ENCODE results near the gene NUB1.

The NUB1 gene

DNA sequence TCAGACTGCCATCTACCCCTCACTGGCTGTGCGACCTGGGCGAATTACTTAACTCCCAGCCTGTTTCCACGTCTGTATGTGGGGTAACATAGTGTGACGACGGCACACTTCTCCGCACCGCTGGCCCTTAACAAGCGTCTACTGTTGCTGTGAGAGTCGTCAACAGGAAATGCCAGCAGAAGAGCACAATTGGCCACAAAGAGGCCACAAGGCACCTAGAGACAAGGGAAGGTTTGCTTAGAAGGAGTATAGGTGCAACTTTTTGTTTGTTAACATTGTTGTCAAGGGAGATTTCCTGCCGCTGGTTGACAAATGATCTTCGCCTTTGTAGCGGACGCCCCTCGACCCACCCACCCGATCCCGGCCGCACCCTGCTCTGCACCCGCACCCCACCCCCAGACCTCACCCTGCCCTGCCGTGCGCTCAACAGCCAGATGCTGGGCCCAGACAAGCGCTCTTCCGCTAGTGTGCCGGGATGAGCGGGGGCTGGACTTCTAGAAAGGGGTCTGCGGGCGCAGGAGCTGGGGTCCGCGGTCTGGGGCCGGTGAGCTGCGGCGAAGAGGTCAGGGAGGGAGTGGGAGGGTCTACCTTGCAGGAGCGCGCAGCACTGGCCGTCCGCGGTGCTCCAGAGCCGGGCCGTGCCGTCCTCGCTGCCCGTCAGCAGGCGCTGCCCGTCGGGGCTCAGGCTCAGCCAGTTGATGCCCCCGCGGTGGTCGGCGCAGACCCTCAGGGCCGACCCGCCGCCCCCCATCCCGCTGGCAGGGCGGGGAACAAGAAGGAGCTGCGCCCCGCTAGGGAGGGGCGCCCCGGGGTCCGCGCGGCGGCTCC is 67.4 kb downstream of the NUB1 start:
- no peak for DNase-seq
- TF ChIP-seq GATA1 (IDR thresholded peaks at IDR 0.05; ENCODE audit: low read depth, low read length) (no peak), POLR2A (IDR thresholded peaks at IDR 0.05; ENCODE audit: low read length) (no peak)

DNA sequence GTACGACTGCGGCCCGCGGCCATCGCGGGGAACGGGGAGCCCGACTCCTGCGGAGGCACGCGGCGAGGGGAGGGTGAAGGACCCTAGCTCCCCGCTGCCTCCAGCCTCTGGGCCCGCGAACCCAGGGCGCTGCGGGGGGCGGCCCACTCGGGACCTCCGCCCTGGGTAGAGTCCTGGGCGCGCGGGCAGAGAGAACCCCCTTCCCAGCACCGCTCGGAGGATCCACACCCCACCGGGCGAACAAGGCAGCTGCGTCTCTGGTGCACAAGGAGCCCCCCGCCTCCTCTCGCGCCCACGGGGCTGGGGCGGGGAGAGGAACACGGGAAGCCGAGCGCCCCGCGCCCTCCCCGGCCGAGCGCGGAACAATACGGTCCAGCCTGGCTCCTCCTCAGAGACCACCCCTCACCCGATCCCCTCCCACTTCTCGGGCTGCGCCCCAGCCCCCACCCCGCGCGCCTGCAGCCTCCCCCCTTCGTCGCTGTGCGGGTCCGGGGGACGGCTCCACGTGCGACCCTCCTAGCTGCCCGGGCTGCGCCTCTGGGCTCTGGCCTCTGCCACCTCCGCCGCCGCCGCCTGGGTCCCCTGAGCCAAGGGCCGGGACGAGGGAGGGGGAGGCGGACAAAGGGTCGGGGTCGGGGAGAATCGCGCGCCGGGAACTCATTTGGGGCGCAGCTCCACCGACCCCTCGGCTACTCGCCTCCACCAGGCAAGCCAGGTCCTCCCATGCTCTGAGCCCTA is 68.2 kb downstream of the NUB1 start, which contains the start of gene WDR86:
Gene WDR86, minus strand, starts transcription at position 372 of the 738 bp plus-strand sequence. CDS start 449 bp downstream, outside the sequence.
- DNase-seq, result no peak
- TF ChIP-seq POLR2A (IDR thresholded peaks at IDR 0.05; ENCODE audit: low read length) (no peak), GATA1 (IDR thresholded peaks at IDR 0.05; ENCODE audit: low read depth, low read length) (no peak)

DNA sequence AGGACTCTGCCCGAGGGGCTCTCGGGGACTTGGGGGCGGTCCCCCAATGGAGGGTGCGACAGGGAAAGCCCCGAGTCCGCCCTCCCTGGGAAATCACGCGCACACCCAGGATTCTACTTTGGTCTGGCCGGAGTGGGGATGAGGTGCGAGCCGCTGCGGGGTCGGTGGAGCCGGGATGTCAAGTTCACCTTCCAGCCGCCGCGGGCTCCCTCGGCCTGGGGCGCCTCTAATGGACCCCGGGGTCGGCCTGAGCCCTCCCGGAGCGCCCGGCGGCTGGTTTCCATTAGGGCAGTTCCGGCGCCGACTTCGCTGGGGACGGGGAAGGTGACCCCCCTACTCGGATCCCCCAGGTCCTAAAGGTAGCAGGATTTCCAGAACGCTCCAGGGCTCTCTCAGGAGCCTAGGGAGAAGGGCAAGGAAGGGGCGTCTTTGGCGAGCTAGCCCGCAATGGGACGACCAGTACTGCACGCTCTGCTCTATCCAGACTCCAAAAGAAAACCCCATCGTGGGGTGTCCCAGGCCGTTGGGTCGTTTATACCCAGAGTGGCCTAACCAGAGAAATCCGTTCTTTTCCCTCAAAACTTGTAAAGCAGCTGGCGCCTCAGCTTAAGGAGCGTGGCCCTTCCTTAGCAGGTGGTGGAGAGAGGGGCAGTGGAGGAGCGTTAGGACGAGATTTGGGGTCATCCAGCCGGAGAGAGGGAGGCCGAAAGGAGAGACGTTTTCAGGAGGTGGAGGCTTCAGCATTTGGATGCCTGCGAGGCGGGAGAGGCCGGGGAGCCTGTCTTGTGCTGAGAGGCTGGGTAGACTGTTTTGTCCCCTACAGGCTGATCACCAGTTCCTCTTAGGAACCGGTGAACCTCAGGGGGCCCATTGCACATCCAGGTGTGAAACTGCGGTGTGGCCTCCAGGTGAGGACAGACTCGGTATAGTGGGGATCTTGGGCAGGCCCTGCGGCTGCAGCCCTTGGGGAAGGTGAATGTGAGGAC is 69.1 kb downstream of the NUB1 start:
- DNase-seq, result no peak
- TF ChIP-seq GATA1 (IDR thresholded peaks at IDR 0.05; ENCODE audit: low read depth, low read length), result no peak

DNA sequence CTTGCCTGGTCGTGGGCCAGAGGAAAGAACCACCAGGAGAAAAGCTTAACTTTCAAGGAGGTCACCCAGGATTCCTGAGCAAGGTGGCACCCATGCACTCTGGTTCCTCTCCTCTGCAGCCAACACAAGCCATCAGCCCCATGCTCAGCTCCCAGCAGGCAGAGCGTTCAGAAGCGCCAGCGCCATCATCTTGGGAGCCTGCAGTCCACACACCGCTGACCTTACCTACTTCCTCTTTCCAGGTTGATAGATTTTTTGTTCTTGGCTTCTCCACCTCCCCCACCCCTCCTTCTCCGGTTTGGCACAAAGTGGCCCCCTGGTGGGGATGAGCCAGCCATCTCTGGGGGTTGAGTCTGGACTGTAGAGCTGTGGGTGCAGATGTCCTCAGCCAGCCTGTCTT is 69.9 kb downstream of the NUB1 start:
- DNase-seq, result no peak
- TF ChIP-seq POLR2A (IDR thresholded peaks at IDR 0.05; ENCODE audit: low read length), result no peak
- TF ChIP-seq GATA1 (IDR thresholded peaks at IDR 0.05; ENCODE audit: low read depth, low read length), result no peak

DNA sequence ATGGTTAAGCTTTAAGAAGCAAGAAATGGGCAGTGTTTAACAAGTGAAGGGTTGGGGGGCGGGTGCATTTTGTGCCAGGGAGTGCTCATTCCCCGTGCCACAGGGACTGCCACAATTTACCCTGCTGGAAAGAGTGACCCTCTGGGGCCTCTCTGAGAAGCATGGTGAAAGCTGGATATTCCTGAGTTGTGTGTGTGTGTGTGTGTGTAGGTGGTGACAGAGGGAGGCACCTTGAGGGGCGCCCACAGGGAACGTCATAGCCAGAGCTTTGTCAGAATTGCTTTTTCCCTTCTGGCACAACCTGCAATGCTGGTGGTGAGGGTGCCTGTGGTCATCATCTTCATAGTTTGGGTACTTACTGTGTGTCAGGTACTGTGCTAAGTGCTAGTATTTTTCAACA is 70.7 kb downstream of the NUB1 start:
- no peak for DNase-seq
- no peak for TF ChIP-seq POLR2A (IDR thresholded peaks at IDR 0.05; ENCODE audit: low read length)
- no peak for TF ChIP-seq GATA1 (IDR thresholded peaks at IDR 0.05; ENCODE audit: low read depth, low read length)

DNA sequence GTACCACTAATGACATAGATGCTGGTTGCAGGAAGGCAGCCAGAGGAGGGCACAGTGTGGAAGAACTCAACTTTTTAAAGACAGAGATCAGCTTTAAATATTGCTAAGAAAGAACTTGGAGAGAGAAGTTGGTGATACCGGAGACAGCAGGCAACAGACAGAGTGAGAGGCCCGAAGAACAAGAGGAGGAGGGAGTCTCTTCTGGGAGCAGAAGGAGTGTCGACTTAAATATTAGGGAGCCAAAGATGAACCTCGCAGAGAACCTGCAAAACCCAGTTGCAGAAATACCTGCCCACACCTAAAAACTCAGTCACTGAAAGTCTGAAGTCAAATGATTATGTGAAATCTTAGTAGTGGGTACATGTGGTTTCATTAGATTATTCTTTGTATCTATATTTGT is 71.6 kb downstream of the NUB1 start:
- TF ChIP-seq GATA1 (IDR thresholded peaks at IDR 0.05; ENCODE audit: low read depth, low read length), result no peak
- no peak for TF ChIP-seq POLR2A (IDR thresholded peaks at IDR 0.05; ENCODE audit: low read length)
- no peak for DNase-seq

DNA sequence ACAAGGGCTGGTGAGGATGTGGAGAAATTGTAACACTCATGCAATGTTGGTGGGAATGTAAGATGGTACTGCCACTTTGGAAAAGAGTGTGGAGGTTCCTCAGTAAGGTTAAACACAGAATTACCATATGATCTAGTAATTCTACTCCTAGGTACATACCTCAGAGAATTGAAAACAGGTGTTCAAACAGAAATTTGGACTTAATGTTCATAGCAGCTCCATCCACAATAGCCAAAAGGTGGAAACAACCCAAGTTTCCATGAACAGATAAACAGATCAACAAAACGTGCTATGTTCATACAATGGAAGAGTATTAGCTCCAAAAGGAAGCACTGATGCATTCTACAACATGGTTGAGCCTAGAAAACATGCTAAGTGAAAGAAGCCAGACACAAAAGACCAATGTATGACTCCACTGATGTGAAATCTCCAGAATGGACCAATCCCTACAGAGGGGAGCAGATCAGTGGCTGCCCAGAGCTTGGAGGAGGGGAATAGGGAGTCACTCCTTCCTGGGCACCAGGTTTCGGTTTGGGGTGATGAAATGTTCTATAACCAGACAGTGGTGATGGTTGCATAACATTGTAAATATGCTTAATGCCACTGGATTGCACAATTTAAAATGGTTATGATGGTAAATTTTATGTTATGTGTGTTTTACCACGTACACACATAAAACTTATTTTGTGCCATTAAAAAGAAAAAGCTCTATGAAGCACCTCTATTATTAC is 73.9 kb downstream of the NUB1 start:
- DNase-seq, result no peak

DNA sequence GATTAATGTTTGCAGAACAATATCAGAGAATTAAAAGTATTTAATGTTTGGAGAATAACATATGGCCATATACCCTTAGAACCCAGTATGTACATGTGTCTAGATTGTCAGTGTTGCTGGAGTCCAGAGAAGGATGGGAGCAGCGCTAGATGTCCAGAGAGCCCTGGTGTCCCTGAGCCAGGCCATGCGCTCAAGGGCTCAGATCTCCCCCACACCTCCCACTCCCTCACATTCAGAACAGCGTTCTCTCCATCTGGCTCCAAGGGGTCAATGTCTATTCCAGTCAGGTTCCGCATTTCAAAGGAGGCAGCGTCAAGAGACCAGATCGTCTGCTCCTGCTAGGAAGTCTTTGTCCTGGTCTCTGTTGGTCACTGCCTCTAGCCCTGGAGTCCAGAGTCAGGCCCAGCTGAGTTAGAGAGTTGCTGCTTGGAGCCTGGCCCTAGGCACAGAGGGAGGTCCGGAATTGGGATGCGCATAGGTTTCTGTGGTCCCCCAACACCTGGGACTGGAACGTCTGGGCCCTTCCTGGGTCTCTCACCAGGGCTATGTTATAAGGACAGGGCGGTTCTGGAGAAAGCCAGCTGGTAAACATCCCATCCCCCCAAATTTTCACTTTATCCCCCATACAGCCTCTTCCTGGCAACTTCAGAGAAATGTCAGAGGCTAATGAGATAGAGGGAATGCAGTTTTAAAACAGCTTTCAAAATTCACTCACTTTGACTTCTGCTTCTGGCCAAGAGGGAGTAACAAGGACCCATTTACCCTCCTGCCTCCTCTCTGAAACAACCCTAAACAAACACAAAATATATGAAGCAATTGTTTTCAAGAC is 74.7 kb downstream of the NUB1 start:
- no peak for TF ChIP-seq GATA1 (IDR thresholded peaks at IDR 0.05; ENCODE audit: low read depth, low read length)
- no peak for TF ChIP-seq POLR2A (IDR thresholded peaks at IDR 0.05; ENCODE audit: low read length)

More for the DNA sequence above, 73.9 kb downstream of the NUB1 start:
- TF ChIP-seq GATA1 (IDR thresholded peaks at IDR 0.05; ENCODE audit: low read depth, low read length) (no peak), POLR2A (IDR thresholded peaks at IDR 0.05; ENCODE audit: low read length) (no peak)

DNA sequence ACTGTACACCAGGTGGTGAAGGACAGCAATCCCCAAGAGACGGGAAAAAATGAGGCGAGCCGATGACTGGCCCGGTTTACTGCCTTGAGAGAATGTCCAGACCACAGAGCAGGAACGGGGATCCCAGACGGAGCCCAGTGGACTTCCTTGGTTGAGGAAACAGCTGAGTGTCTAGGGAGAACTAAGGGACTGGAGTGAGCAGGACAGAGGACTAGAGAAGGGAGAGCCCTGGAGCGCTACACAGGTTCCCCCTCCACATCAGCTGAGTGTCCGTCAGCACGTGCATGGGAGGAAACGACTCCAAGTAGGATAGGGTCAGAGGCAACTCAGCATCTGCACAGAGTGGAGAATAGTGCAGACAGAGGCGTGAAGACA is 75.3 kb downstream of the NUB1 start:
- no peak for DNase-seq
- TF ChIP-seq POLR2A (IDR thresholded peaks at IDR 0.05; ENCODE audit: low read length), result no peak
- TF ChIP-seq GATA1 (IDR thresholded peaks at IDR 0.05; ENCODE audit: low read depth, low read length), result no peak

More for the DNA sequence above, 74.7 kb downstream of the NUB1 start:
- no peak for DNase-seq

DNA sequence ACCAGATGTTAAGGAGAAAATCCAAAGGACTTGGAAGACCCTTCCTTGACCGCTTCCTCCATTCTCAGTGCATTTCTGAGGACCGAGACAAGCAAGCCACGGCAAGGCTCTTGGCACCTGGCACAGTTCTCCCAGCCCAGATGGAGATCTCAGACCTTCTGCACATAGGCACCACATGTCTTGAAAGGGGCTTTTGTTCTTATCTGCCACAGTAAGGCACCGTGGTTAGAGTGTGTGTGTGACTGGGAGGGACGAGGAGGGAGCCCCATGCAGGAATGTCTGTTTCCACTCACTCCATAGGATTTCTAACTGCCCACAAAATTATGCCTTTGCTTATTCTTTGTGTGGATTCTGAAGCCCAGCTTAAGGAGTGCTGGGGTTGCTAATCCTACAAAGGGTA is 78.5 kb downstream of the NUB1 start:
- DNase-seq, result no peak
- TF ChIP-seq POLR2A (IDR thresholded peaks at IDR 0.05; ENCODE audit: low read length), result no peak
- TF ChIP-seq GATA1 (IDR thresholded peaks at IDR 0.05; ENCODE audit: low read depth, low read length), result no peak

DNA sequence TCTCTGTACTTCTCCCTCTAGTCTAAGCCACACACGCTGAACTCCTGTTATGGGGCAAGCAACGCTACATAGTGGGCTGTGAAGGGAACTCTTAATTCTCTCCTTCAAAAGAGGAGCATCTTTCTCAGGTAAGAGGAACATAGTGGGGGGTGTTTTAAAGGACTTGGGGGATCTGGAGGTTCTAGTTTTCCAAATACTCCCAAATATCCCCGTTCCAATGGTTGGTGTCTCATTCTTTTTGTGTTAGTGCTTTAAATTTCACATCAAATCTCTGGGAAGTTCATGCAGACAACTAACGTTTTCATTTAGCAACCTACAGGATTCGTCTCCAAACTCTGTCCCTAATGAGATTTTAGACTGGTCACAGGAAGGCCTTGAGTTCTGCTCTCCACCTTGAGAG is 80.6 kb downstream of the NUB1 start:
- TF ChIP-seq POLR2A (IDR thresholded peaks at IDR 0.05; ENCODE audit: low read length) (no peak), GATA1 (IDR thresholded peaks at IDR 0.05; ENCODE audit: low read depth, low read length) (no peak)
- no peak for DNase-seq

DNA sequence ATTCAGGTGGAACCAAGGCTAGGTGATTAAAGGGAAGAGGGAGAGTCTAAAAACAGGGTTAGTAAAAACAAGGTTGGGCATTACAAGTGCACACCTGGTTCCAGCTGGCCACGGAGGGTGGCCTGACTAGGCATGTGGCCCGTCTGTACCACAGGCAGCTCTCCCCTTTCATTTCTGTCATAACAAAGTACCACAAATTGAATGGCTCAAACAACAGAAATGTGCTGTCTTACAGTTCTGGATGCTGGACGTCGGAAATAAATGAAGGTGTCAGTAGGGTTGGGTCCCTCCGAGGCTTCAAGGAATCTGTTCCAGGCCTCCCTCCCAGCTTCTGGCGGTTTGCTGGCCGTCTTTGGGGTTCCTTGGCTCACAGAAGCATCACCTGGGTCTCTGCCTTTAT is 81.6 kb downstream of the NUB1 start:
- no peak for TF ChIP-seq GATA1 (IDR thresholded peaks at IDR 0.05; ENCODE audit: low read depth, low read length)
- TF ChIP-seq POLR2A (IDR thresholded peaks at IDR 0.05; ENCODE audit: low read length), result no peak
- no peak for DNase-seq
